HG03025 (cell line): ENCODE data around the gene MYCL.
"Not testable (repeated sequence)": the region's sequence is repeated elsewhere in the genome, so short reads cannot be mapped to it uniquely, and the experiment has no call there.

ENCODE experiments used
- ATAC-seq: cut with Tn5 transposase; IDR thresholded peaks from one replicate; pipeline ENCODE4 v1.9.1; 2021; ENCODE audit warnings: mild to moderate bottlenecking, moderate library complexity; ENCODE audit not compliant: unreplicated experiment, low FRiP score

Gene MYCL

DNA sequence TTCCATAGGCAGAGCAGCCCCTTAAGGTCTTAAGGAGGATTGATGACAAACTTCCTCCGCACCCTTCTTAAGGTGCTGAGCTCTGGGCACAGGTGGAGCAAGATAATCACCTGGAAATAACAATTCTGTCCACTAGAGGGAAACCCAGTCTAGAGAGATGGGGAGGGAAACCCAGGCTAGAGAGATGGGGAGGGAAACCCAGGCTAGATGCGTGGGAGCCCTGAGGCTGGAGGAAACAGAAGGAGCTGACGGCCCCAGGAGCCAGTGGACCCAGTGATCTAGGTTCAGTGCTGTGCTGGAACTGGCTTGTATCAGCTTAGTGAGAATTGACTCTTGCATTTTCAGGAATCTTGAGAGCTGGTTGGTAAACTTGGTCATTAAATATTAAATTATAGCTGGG is 17.8 kb upstream of the MYCL start:
- ATAC-seq, result no peak

DNA sequence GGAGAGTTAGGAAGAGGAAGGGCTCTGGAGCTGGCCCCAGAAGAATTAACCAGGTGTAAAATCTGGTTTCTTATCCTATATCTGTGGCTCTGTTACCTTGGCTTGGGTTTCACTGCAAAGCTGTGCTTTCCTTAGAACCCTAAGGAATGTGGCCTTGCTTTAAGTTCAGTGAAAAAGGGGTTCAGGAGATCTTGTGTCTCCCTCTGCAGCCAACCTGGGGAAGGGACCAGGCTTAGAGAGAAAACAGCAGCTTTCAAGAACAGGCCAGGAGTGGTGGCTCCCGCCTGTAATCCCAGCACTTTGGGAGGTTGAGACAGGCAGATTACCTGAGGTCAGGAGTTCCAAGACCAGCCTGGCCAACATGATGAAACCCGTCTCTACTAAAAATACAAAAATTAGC is 16.1 kb upstream of the MYCL start:
- no peak for ATAC-seq

DNA sequence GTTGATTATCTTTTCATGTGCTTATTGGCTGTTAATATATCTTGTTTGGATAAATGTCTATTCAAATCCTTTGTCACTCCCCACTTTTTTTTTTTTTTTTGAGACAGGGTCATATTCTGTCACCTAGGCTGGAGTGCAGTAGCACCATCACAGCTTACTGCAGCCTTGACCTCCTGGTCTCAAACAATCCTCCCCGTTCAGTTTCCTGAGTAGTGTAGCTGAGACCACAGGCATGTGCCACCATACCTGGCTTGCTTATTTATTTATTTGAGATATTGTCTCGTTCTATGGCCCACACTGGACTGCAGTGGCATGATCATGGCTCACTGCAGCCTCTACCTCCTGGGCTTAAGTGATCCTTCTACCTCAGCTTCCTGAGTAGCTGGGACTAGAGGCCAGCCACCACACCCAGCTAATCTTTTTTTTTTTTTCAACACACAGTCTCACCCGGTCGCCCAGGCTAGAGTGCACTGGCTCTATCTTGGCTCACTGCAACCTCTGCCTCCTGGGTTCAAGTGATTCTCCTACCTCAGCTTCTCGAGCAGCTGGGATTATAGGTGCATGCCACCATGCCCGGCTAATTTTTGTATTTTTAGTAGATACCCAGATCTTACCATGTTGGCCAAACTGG is 13.9 kb upstream of the MYCL start:
- no peak for ATAC-seq

DNA sequence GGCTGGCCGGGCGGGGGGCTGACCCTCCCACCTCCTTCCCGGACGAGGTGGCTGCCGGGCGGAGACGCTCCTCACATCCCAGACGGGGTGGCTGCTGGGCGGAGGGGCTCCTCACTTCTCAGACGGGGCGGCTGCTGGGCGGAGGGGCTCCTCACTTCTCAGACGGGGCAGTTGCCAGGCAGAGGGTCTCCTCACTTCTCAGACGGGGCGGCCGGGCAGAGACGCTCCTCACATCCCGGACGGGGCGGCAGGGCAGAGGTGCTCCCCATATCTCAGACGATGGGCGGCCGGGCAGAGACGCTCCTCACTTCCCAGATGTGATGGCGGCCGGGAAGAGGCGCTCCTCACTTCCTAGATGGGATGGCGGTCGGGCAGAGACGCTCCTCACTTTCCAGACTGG is 11.4 kb upstream of the MYCL start:
- ATAC-seq, result not testable (repeated sequence)

DNA sequence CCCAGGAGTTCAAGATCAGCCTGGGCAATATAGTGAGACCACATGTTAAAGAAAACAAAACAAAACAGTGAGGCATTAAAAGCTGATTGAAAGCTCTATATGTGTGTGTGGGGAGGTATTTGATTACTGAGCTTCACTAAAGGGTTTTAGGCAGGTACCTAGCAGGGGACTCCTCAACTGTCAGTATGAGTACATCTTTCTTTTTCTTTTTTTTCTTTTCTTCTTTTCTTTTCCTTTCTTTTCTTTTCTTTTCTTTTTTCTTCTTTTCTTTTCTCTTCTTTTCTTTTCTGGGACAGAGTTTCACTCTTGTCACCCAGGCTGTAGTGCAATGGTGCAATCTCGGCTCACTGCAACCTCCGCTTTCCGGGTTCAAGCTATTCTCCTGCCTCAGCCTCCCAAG is 8.5 kb upstream of the MYCL start:
- ATAC-seq, result no peak

DNA sequence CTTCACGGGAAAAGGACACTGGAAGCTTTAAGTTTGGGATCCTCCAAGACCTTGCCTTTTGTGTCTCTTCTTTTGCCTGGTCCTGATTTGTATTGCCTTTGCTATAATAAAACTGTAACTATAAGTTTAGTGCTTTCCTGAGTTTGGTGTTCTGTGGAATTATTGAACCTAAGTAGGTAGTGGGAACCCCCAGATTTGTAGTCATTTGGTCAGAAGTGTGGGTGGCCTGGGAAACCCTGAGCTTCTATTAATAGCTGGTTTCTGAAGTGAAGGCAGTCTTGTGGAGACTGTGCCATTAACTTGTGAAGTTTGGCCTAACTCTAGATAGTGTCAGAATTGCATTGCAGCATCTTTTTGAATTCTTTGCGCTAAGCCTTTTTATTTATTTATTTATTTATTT is 6.8 kb upstream of the MYCL start:
- no peak for ATAC-seq

DNA sequence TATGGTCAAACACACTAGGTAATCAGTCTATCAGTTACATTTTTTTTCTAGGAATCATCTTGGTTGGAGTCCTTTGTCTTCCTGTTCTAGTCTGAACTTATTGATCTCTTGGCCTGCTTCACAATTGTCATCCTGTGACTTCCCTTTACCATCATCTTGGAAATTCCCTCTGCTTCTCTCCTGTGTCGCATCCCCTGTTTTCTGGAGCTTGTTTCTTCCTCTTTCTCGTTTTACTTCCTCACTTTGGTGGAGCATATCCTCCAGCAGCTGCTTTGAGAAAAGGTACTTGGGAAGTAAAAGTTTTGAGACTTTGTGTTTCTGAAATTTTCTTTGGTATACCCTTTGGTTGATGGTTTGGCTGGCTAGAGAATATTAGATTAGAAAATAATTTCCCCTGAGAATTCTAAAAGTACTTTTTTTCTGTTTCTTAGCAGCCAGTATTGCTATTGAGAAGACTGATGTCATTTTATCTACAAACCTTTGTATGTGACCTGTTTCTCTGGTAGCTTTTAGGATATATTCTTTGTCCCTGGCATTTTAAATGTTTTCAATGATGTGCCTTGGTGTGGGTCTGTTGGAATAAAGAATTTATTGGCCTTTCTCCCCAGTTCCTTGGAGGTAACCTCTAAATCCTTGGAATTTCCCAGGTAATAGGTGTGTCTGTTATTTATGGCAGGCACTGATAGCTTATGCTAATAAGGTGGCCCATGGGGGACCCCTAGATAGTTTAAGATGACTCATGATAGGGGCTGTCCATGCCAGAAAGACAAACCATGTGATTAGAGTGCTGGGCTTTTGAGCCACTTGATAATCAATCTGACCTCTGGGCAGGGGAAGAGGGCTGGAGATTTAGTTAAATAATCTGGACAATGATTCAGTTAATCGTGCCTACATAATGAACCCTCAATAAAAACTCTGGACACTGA is 6.1 kb upstream of the MYCL start:
- no peak for ATAC-seq

DNA sequence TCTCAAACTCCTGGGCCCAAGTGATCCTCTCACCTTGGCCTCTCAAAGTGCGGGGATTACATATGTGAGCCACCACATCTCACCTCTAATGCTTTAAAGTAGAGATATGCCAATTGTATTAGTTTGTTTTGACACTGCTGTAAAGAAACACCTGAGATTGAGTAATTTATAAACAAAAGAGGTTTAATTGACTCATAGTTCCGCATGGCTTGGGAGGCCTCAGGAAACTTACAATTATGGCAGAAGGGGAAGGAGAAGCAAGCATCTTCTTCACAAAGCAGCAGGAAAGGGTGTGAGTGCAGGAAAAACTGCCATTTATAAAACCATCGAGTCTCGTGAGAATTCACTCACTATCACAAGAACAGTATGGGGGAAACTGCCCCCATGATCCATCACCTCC is 3.5 kb upstream of the MYCL start:
- no peak for ATAC-seq

DNA sequence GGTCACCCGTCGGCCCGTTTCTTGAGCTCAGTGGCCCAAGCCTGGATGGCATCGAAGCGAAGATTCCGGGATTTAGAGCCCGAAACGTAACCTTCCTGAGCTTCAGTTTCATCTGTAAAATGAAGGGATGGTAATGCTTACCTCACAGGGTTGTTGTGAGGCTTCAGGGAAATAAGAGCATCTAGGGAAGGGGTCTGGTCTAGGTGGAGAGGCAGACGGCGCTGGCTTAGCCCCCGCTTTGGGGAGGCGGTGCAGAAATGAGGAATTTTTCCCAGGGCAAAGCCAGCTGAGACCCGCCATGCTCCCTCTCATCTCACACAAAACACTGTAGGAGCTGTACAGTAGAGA is 717 bp upstream of the MYCL start:
- ATAC-seq, result no peak

DNA sequence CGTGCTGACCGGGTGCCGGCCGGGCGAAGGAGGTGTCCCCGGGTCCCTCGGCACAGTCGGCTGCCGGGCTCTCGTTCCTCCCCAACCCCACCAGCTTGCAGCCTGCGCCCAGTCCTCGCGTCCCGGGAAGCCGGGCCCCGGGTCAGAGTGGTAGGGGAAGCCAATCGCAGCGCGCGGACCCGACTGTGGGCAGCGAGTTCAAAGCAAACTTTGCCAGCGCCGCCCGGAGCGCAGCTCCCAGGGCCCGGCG is 328 bp downstream of the MYCL start:
- peak; percentile 8 for ATAC-seq

DNA sequence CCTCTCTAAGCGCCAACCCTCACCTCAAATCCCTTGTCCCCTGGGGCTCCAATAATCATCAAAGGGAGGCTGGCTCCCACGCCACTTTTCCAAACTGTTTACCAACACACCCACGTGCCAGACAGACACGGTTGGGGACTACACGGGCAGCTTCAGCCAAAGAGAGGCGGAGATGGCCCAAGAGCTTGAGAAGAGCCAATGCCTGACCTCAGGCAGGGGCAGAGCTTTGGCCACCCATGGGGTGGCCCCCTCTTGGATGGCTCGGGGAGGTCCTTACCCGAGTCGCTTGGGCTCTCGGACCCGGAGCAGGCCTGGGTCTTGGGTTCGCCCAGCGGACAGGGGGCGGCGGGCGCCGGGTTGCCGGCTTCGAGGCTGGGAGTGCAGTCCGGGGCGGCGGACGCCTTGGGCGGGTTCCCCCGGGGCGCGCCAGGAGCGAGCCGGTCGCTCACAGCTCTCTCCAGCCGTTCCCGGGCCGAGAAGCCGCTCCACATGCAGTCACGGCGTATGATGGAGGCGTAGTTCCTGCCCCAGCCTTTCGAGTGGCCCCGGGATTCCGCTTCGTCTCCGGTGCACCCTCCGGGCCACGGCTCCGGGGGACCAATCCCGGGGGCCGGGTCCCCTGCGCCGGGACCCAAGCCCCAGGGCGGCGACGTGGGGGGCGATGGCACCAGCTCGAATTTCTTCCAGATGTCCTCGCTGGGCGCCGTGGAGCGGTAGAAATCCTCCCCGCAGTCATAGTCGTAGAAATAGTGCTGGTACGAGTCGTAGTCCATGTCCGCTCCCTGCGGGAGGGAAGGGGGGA is 854 bp downstream of the MYCL start:
- ATAC-seq, result no peak

DNA sequence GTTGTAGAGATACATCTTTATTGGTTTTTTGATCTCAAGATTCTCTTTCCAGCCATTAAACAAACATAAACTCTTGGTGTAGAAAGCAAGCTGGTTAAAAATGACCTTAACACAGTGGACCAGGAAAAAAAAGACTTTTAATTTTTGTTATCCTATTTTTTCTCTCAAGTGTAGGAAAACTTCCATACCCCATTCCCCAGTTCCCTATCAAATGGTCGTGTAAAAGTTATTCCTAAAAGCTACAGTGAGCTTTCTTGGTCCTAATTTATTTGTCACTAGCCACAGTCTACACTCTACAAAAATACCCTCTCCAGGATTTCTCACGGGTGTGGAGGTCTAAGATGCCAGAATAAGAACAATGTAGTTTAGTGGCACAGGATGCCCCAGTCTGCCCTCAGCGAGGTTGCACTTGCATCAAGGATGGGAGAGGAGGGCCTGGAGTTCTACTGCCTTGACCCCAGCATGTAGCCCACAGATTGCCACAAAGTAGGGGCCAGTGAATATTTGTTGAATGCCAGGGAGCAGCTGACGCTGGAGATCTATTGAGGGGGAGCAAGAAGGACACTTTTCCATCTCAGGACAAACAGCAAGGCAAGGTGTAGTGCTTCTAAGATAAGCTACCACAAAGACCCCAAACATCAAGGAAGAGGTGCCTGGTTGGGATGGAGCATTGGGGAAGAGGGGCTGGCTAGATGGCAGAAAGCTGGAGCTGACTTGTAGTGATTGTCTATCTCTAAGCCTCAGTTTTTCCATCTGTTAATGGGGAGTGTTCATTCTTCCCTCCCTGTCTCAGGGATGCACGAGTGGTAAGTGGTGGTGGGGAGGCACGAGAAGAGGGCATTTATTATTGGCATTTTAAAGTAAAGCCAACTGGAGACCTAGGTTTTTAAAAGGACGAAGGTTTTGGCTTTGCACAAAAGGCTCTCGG is 1.8 kb downstream of the MYCL start:
- ATAC-seq, result no peak

DNA sequence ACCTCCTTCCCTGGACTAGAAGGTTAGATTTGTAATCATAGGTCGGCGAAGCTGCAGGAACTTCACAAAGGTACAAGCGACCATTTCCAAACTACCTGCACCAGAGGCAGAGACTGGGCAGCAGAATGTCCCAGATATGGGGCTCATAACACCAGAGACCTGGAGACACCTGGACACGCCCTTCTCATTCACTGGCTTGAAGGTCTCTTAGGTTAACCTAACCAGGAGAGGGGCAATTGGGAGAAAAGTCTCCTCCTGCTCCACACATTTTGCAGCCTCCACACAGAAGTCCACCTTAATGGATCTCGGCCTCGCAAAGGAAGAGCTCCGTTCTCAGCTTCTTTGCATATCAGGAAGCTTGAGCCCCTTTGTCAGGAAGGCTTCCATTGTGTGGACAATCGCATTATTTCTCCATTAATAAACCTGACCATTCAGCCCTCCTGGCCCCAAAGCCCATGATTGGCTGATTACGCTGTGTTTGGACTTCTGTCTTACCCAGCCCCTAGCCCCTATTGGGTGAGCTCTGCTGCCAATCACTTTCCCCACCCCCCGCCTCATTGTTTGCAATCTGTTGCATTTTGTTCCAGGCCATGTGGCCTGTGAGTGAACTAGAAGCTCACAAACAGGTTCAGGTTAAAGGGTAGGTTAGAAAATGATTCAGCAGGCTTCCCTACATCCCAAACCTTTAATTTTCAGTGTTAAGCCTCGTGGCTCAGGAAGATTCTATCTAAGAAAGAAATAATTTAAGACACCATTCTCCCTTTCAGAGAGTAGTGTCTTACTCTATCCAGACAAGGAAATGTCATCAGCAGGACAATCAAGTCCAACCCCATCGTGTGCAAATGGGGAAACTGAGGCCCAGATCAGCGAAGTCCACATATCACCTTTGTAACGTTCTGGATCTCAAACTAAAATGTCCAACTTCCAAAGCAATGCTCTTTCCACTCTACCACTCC is 2.8 kb downstream of the MYCL start:
- no peak for ATAC-seq

DNA sequence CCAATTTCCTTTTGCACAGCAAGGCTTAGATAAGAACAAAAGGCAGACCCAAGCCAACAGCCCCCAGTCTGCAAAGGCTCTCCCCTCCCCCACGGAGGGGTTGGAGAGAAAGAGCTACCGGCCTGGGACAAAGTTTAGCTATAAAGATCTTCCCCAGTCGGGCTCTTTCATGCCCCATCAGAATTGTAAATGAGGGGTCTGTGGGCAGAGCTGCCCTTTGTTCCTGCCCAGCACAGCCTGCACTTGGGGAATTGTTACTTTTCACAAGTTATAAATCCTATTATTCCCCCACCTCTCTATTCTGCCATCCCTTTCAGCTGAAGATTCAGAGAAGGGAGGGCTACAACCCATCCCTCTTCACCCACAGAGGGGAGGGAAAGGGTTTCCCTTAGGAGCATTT is 3.5 kb downstream of the MYCL start:
- no peak for ATAC-seq

DNA sequence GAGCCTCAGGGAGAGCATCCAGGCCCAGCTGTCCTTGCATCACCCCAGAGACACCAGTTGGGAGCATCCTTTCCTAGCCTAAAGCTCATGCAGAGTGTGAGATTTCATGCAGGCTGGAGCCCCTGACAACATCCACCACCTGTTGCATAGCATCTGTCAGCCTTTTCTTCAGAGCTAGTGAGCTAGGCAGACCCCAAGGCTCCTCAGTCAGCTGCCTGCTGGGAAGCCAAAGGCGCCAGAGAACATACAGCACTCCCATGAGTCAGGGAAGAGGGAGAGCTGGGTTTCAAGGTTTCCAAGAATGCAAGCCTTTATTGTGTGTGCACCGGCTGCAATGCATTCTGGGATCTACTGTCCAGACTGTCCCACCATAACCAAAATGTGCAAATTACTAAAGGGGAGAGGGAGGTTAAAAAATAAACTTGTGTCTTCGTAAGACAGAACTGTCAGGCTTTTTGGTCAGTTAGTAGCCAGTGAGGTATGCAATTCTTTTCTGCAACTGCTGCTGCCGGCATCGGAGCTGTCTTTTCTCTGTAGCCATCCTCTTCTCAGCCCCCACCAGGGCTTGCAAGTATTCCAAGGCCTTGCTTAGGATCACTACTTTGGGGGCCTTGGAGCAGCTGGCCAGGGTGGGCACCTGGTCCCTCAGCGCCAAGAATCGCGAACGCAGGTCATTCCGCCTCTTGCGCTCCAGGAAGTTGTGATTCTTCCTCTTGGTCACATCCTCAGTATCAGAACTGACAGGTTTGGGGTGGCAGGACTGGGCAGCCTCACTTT is 4.6 kb downstream of the MYCL start:
- ATAC-seq, result no peak

DNA sequence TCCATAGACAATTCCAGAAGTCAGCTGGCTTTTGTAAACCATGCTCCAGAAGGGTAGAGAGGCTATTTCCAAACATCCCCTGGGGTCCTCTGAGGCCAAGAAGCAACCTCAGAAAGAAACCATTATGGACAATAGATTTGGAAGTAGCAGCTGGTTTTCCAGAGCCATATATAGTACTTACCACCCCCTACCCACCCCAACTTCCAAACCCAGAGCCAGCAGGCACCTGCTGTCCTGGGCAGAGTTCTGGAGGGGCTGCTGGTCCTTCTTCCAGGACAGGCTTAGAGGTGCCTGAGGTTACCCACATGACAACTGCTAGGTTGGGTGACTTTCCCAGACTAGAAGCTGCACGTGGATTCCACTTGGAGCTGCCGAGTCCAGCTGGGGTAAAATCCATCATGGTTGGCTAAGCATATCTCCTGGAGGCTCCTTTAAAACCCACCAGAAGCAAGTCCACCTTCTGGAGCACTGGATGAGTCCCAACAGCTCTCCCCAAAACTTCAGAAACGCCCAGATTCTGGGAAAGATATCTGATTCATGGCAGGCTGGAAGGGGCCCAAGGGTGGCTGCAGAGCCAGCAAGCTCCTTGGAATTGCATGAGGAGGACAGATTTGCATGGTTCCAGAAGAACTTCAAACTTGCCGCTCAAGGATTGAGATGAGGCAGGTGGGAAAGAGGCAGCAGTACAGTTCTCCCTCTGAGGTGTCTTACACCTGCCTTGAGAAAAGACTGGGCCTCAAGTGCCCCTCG is 5.8 kb downstream of the MYCL start:
- no peak for ATAC-seq

DNA sequence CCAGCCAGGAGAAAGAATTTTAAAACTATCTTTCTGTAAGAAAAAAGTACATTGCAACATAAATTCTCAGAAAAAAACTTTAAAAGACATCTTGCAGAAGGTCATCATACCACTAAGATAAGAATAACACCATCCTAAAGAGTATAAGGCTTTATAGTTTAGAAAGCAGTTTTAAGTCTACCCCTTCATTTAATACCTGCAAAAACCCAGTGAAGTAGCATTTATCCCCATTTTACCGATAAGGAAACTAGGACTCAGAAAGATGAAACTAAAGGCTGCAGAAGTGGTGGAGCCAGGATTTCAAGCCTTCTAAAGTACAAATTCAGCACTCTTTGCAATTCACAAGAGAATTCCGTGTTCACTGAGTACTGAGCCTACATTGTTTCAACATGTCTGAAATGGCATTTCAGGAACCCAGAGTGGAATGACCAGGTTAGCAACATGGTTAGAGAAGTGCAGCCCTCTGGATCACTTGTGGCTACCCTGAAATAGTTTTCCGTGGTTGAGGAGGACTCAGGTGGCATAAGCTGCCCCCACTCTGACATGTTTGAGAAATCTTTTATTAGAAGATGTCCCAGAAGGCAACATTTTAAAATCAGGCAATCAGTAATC is 6.7 kb downstream of the MYCL start:
- ATAC-seq, result no peak
